RCC 7860 (cell line): ENCODE measurements around the gene RHOBTB1.

Experiments used
- DNase-seq: peaks from one replicate; pipeline ENCODE4 v3.0.0-alpha.2; 2015; ENCODE audit warnings: low spot score
- FAIRE-seq: peaks from 2 replicates; lab custom pipeline; 2012; peaks lifted over from hg19 to GRCh38; lab: Jason Lieb, UNC

Gene RHOBTB1

GRCh38 chr10:60825520-60825919 lies 118.5 kb downstream of the RHOBTB1 start:
- no peak for FAIRE-seq
- no peak for DNase-seq

GRCh38 chr10:60823324-60823723 lies 120.7 kb downstream of the RHOBTB1 start:
- DNase-seq (no peak), FAIRE-seq (no peak)

- DNase-seq = no peak
- no peak for FAIRE-seq
These were observed 121.2 kb downstream of the RHOBTB1 start for GRCh38 chr10:60822809-60823208.

- no peak for DNase-seq
- no peak for FAIRE-seq
These were observed 122.3 kb downstream of the RHOBTB1 start for GRCh38 chr10:60821656-60822055.

- DNase-seq (no peak), FAIRE-seq (no peak)
These were observed 123.8 kb downstream of the RHOBTB1 start for GRCh38 chr10:60820093-60820754.
